Body of pancreas (tissue), 4 donors: ENCODE measurements around the gene DZIP1. TPM values are rescaled to one million over a fixed set of nuclear protein-coding genes. Genes with fewer than 3 reads are reported as not detected.

Source experiments
- ATAC-seq: fragments of 150-250 bp; one replicate; pipeline ENCODE4 v1.9.1; 2016
- DNase-seq, 4 donors: peaks; one replicate each; pipeline ENCODE4 v3.0.0-alpha.2; 2019
- H3K27ac ChIP-seq, 4 donors: fragments of 200-600 bp; sonication (generic); 1 replicate in 3 of 4; 2 replicates in 1 of 4; pipeline versions ENCODE4 v1.5.1 to v1.6.1; 2016 to 2019; ENCODE audit warnings: mild to moderate bottlenecking in 1 of 4, mixed read lengths in 1 of 4, moderate library complexity in 1 of 4
- H3K27me3 ChIP-seq, 2 donors: fragments of 200-600 bp; sonication (generic); one replicate each; pipeline ENCODE4 v1.6.0; 2016; ENCODE audit warnings: mild to moderate bottlenecking in 1 of 2
- H3K36me3 ChIP-seq, 2 donors: fragments of 200-600 bp; sonication (generic); replicated peaks in 1 of 2; 2 replicates each; pipeline ENCODE4 v1.5.1; 2016; ENCODE audit warnings: low read depth in 2 of 2; ENCODE audit not compliant: insufficient read depth in 1 of 2
- H3K4me1 ChIP-seq: fragments of 200-600 bp; sonication (generic); one replicate; pipeline ENCODE4 v1.6.0; 2016
- H3K4me3 ChIP-seq, 2 donors: fragments of 200-600 bp; sonication (generic); 1 replicate in 1 of 2; 2 replicates in 1 of 2; pipeline ENCODE4 v1.5.1; 2016 to 2019
- H3K9me3 ChIP-seq, 3 donors: fragments of 200-600 bp; sonication (generic); 1 replicate in 2 of 3; 2 replicates in 1 of 3; pipeline ENCODE4 v1.5.1; 2016
- POLR2A ChIP-seq, 3 donors: fragments of 450-650 bp; IDR thresholded peaks; one replicate each; pipeline ENCODE4 v1.6.1; 2016; ENCODE audit warnings: antibody characterized with exemption in 3 of 3, mild to moderate bottlenecking in 2 of 3
- WGBS, 2 donors: methylation state at CpG; one replicate each; pipeline ENCODE4 v1.1.5; 2017; 5-methylcytosine and 5-hydroxymethylcytosine counted together
- intact Hi-C: fragments of 100-400 bp; cut with DNase I; formaldehyde crosslinking; loops from one replicate; pipeline ENCODE4 v1.15.1; 2023
- total RNA-seq, 2 donors: library from RNA; depleted of rRNA; stranded (reverse); fragments of >200 nt; gene quantifications; one replicate each; pipeline ENCODE4 v1.1.0, GENCODE V29; 2016
- TF ChIP-seq, protein P1 (sequence below), 7 experiments: fragments of 450-650 bp in 4 of 7; fragments of 200-600 bp in 3 of 7; sonication (generic) in 3 of 7; IDR thresholded peaks; one replicate each; pipeline ENCODE4 v1.5.1; 2016 to 2019; ENCODE audit warnings: antibody characterized with exemption in 7 of 7

The DZIP1 gene
- total RNA-seq, 2 donors from 2014 or later = 17.5 to 42.0 TPM

DNA sequence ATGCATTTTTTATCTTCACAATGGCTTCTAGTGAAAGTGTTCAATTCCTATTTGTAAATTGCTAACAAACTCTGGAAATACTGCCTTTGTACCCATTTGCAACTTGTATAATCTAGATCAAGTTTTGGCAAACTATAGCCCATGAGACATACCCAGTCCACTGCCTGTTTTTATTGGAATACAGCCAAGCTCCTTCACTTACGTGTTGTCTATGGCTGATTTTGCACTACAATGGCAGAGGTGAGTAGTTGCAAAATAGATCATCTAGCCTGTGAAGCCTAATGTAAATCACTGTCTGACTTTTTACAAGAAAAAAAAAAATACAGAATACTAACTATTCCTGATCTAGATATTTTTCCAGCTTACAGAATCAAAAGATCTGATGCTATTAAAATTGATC lies 37.1 kb downstream of the DZIP1 start:
- no peak for DNase-seq
- no peaks in the 10 kb centered on the region for H3K27me3 ChIP-seq
- H3K4me1 ChIP-seq = peaks cover 39% of the 10 kb centered on the region
- H3K36me3 ChIP-seq = no peaks in the 10 kb centered on the region
- intact Hi-C loops = no loop called here
- no peak overlapping the region for H3K4me3 ChIP-seq
- TF ChIP-seq POLR2A (IDR thresholded peaks at IDR 0.05) = no peak
- TF ChIP-seq, protein P1, sequence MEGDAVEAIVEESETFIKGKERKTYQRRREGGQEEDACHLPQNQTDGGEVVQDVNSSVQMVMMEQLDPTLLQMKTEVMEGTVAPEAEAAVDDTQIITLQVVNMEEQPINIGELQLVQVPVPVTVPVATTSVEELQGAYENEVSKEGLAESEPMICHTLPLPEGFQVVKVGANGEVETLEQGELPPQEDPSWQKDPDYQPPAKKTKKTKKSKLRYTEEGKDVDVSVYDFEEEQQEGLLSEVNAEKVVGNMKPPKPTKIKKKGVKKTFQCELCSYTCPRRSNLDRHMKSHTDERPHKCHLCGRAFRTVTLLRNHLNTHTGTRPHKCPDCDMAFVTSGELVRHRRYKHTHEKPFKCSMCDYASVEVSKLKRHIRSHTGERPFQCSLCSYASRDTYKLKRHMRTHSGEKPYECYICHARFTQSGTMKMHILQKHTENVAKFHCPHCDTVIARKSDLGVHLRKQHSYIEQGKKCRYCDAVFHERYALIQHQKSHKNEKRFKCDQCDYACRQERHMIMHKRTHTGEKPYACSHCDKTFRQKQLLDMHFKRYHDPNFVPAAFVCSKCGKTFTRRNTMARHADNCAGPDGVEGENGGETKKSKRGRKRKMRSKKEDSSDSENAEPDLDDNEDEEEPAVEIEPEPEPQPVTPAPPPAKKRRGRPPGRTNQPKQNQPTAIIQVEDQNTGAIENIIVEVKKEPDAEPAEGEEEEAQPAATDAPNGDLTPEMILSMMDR (IDR thresholded peaks at IDR 0.05) = no peak
- no peak for ATAC-seq
- H3K9me3 ChIP-seq = no peaks in the 10 kb centered on the region
- peak overlapping the region in 1 of 4 donors; percentile 73 for H3K27ac ChIP-seq
- WGBS, 2 donors = 0 to 7% methylated on average over 1 of the region's 1 CpG

DNA sequence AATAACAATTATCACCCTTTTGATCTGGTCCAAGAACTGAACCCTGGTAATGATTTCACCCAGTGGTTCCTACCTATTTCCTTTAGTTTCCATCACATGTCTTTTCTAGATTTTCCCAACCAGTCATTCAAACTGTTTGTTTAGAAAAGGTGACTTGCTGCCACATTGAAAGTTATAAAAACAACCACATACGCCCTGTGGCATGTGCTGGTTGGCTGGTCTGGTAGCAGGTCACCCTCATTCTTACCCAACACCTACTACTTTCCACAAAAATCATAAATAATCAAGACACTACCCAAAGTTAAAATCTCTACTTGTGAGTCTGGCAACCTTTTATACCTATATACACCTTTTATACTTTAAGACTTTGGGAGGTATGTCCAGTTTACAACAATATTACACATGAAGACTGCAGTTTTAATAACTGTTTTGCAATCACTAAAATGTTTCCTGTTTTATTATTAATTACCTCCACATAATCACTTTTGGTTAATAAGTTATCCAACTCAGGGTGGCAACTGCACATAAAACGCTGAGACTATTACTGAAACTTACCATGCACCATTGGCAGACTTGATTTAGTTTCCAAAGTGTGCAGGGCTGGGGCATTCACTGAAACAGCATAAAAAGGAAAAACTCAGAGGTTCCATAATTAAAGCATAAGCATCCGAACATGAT lies 38.9 kb downstream of the DZIP1 start:
- ATAC-seq (peak; percentile 37), DNase-seq (no peak)
- TF ChIP-seq, protein P1 (IDR thresholded peaks at IDR 0.05) = no peak
- TF ChIP-seq POLR2A (IDR thresholded peaks at IDR 0.05) = no peak
- WGBS, 2 donors = 50 to 51% methylated on average over 3 of the region's 3 CpGs
- no peaks in the 10 kb centered on the region for H3K27me3 ChIP-seq
- H3K4me1 ChIP-seq = peaks cover 36% of the 10 kb centered on the region
- peak overlapping the region in 3 of 4 donors; percentile 73 to 87 (median 77) for H3K27ac ChIP-seq
- no peaks in the 10 kb centered on the region for H3K36me3 ChIP-seq
- no peaks in the 10 kb centered on the region for H3K9me3 ChIP-seq
- intact Hi-C loops = no loop called here
- no peak overlapping the region for H3K4me3 ChIP-seq

DNA sequence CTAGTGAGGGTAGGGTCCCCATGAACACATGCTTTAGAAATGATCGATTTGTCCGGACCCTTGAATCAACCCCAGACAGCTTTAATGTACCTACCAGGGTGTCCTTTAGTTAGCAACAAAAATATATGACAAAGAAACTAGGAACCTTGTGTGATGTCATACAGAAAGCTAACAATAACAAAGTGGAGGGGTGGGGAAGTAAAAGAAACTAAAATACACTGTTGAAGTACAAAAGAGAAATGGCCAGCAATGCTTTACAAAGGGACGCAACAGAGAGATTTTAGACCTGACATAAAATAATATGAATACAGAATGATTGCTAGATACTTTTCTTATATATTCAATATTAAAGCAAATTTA lies 40.0 kb downstream of the DZIP1 start:
- peak; percentile 41 for ATAC-seq
- 63 to 68% methylated on average over 3 of the region's 3 CpGs for WGBS, 2 donors
- peak overlapping the region; percentile 19 to 87 (median 75) for H3K27ac ChIP-seq
- TF ChIP-seq, protein P1 (IDR thresholded peaks at IDR 0.05) = no peak
- no peak for TF ChIP-seq POLR2A (IDR thresholded peaks at IDR 0.05)
- intact Hi-C loops = no loop called here
- no peak overlapping the region for H3K4me3 ChIP-seq
- H3K27me3 ChIP-seq = no peaks in the 10 kb centered on the region
- H3K9me3 ChIP-seq = no peaks in the 10 kb centered on the region
- no peaks in the 10 kb centered on the region for H3K36me3 ChIP-seq
- no peak for DNase-seq
- H3K4me1 ChIP-seq = peaks cover 36% of the 10 kb centered on the region

DNA sequence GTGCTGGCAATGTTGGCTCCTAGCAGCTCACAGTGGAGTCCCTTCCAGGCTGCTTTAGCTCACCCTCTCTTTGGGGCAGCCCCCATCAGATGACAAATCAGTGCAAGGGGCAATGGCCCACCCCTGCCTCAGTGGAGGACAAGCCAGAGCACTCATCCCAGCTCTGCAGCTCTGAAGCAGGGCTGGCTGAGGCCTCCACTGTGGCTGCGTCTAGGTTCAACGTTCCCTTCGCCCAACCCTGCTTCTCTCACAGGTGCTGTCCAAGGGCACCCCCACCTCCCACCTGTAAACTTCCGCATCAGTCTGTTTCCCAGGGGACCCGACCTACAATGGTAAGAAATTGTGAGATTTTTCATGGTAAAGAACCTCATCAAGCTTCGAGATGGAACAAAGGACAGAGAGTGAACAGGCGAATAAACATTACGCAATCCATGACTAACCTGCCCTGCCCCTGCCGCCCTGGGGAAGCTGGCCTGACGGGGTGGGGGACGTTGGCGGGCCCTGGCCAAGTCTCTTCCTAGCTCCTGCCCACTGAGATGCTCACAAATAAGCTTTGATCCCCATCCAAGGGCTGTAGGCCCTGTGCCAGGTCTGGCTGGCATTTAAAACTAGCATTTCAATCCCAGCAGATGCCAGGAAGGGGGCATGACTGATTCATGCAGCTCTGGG lies 40.5 kb downstream of the DZIP1 start:
- H3K27ac ChIP-seq = peak overlapping the region; percentile 73 to 87 (median 76)
- 40 to 57% methylated on average over 10 to 12 of the region's 12 CpGs for WGBS, 2 donors

More for the DNA sequence above, 40.5 kb downstream of the DZIP1 start:
- peak; percentile 73 to 86 (median 79) for DNase-seq
- no peaks in the 10 kb centered on the region for H3K36me3 ChIP-seq
- H3K9me3 ChIP-seq = no peaks in the 10 kb centered on the region
- intact Hi-C loops = no loop called here
- no peak for TF ChIP-seq POLR2A (IDR thresholded peaks at IDR 0.05)
- TF ChIP-seq, protein P1 (IDR thresholded peaks at IDR 0.05) = no peak
- ATAC-seq = peak; percentile 91
- no peak overlapping the region for H3K4me3 ChIP-seq
- peaks cover 36% of the 10 kb centered on the region for H3K4me1 ChIP-seq
- no peaks in the 10 kb centered on the region for H3K27me3 ChIP-seq
